SK-N-SH treated with all-trans-retinoic acid at 6 μM for 48 hours (cell line): ENCODE measurements around the gene SOAT2.

Experiments
- ATAC-seq: fragments of 200-7000 bp; cut with Tn5 transposase; 3 replicates; pipeline ENCODE4 v1.9.1; 2020; ENCODE audit warnings: mild to moderate bottlenecking, moderate library complexity
- ARNTL ChIP-seq: fragments of 450-650 bp; formaldehyde crosslinking; IDR thresholded peaks from 2 replicates; pipeline ENCODE4 v1.5.0; 2020; ENCODE audit warnings: low read depth, mild to moderate bottlenecking, moderate library complexity, borderline replicate concordance
- CREB5 ChIP-seq: fragments of 250-450 bp; sonication (Bioruptor Pico); IDR thresholded peaks from 2 replicates; pipeline ENCODE4 v1.5.1; 2020; ENCODE audit warnings: low read depth, mild to moderate bottlenecking, moderate library complexity
- CSDC2 ChIP-seq: fragments of 250-450 bp; sonication (Bioruptor Pico); IDR thresholded peaks from 2 replicates; pipeline ENCODE4 v1.5.0; 2020; ENCODE audit warnings: mild to moderate bottlenecking, moderate library complexity
- CSRNP3 ChIP-seq: fragments of 250-450 bp; sonication (Bioruptor Pico); IDR thresholded peaks from 2 replicates; pipeline ENCODE4 v1.5.1; 2021; ENCODE audit warnings: mild to moderate bottlenecking, moderate library complexity
- ESRRG ChIP-seq: fragments of 250-450 bp; sonication (Bioruptor Pico); IDR thresholded peaks from 2 replicates; pipeline ENCODE4 v1.6.1; 2021; ENCODE audit warnings: mild to moderate bottlenecking
- GLIS3 ChIP-seq: fragments of 250-450 bp; sonication (Bioruptor Pico); IDR thresholded peaks from 2 replicates; pipeline ENCODE4 v1.5.0; 2020; ENCODE audit warnings: mild to moderate bottlenecking, moderate library complexity
- ISL1 ChIP-seq: fragments of 250-450 bp; sonication (Bioruptor Pico); IDR thresholded peaks from 2 replicates; pipeline ENCODE4 v2.1.2; 2022; ENCODE audit warnings: mild to moderate bottlenecking, moderate library complexity
- OSR1 ChIP-seq: fragments of 250-450 bp; sonication (Bioruptor Pico); IDR thresholded peaks from 2 replicates; pipeline ENCODE4 v1.8.0; 2022; ENCODE audit warnings: moderate library complexity, mild to moderate bottlenecking, inconsistent platforms
- PATZ1 ChIP-seq: fragments of 250-450 bp; sonication (Bioruptor Pico); IDR thresholded peaks from 2 replicates; pipeline ENCODE4 v1.8.0; 2020; ENCODE audit warnings: mild to moderate bottlenecking, moderate library complexity, borderline replicate concordance
- POU6F1 ChIP-seq: fragments of 250-450 bp; sonication (Bioruptor Pico); IDR thresholded peaks from 2 replicates; pipeline ENCODE4 v1.8.0; 2021; ENCODE audit warnings: low read depth, mild to moderate bottlenecking, moderate library complexity, borderline replicate concordance
- PPARA ChIP-seq: fragments of 250-450 bp; sonication (Bioruptor Pico); IDR thresholded peaks from 2 replicates; pipeline ENCODE4 v1.5.0; 2020; ENCODE audit warnings: mild to moderate bottlenecking, borderline replicate concordance
- SNAI2 ChIP-seq: fragments of 250-450 bp; sonication (Bioruptor Pico); IDR thresholded peaks from 2 replicates; pipeline ENCODE4 v1.5.0; 2020; ENCODE audit warnings: mild to moderate bottlenecking, moderate library complexity
- TCF4 ChIP-seq: fragments of 250-450 bp; sonication (Bioruptor Pico); IDR thresholded peaks from 2 replicates; pipeline ENCODE4 v1.8.0; 2021; ENCODE audit warnings: mild to moderate bottlenecking, moderate library complexity, borderline replicate concordance
- TOX ChIP-seq: fragments of 250-450 bp; sonication (Bioruptor Pico); IDR thresholded peaks from 2 replicates; pipeline ENCODE4 v1.8.0; 2021; ENCODE audit warnings: mild to moderate bottlenecking, moderate library complexity, borderline replicate concordance
- TSHZ2 ChIP-seq: fragments of 250-450 bp; sonication (Bioruptor Pico); IDR thresholded peaks from 2 replicates; pipeline ENCODE4 v1.5.0; 2020; ENCODE audit warnings: mild to moderate bottlenecking, moderate library complexity
- ZC3H10 ChIP-seq: fragments of 250-450 bp; sonication (Bioruptor Pico); IDR thresholded peaks from 2 replicates; pipeline ENCODE4 v1.5.1; 2021; ENCODE audit warnings: mild to moderate bottlenecking, moderate library complexity
- ZFP3 ChIP-seq: fragments of 250-450 bp; sonication (Bioruptor Pico); IDR thresholded peaks from 2 replicates; pipeline ENCODE4 v1.5.0; 2020; ENCODE audit warnings: mild to moderate bottlenecking, moderate library complexity
- ZFP30 ChIP-seq: fragments of 450-650 bp; formaldehyde crosslinking; IDR thresholded peaks from 2 replicates; pipeline ENCODE4 v1.5.0; 2022; ENCODE audit warnings: mild to moderate bottlenecking, moderate library complexity
- ZNF565 ChIP-seq: fragments of 450-650 bp; formaldehyde crosslinking; conservative IDR thresholded peaks from 2 replicates; pipeline ENCODE4 v1.5.0; 2020; ENCODE audit warnings: low read depth, mild to moderate bottlenecking, moderate library complexity
- ZNF70 ChIP-seq: fragments of 450-650 bp; formaldehyde crosslinking; IDR thresholded peaks from 2 replicates; pipeline ENCODE4 v1.5.0; 2020; ENCODE audit warnings: mild to moderate bottlenecking, moderate library complexity
- ZNF8 ChIP-seq: fragments of 450-650 bp; formaldehyde crosslinking; IDR thresholded peaks from 2 replicates; pipeline ENCODE4 v1.5.0; 2020; ENCODE audit warnings: mild to moderate bottlenecking, moderate library complexity

SOAT2 gene

GRCh38 chr12:53103860-53104305 is 597 bp downstream of the SOAT2 start:
- TF ChIP-seq ESRRG (no peak), ZNF565 (CRISPR knock-in tag) (no peak), CREB5 (CRISPR knock-in tag) (no peak), TCF4 (CRISPR knock-in tag) (no peak), CSRNP3 (CRISPR knock-in tag) (no peak), ZFP3 (CRISPR knock-in tag) (no peak), OSR1 (CRISPR knock-in tag) (no peak), ZNF70 (no peak), TSHZ2 (CRISPR knock-in tag) (no peak), POU6F1 (CRISPR knock-in tag) (no peak), ISL1 (CRISPR knock-in tag) (no peak), CSDC2 (CRISPR knock-in tag) (no peak)
- TF ChIP-seq, all 23 proteins: peak for 0

GRCh38 chr12:53105256-53105655 is 2.0 kb downstream of the SOAT2 start:
- TF ChIP-seq CSRNP3 (CRISPR knock-in tag) (no peak), ZC3H10 (CRISPR knock-in tag) (no peak), ZFP30 (CRISPR knock-in tag) (no peak), OSR1 (CRISPR knock-in tag) (no peak), GLIS3 (no peak), TOX (CRISPR knock-in tag) (no peak), ARNTL (no peak), PATZ1 (CRISPR knock-in tag) (no peak), ESRRG (no peak), ZFP3 (CRISPR knock-in tag) (no peak), ZNF70 (no peak), SNAI2 (CRISPR knock-in tag) (no peak), CSDC2 (CRISPR knock-in tag) (no peak), ZNF8 (CRISPR knock-in tag) (no peak), PPARA (CRISPR knock-in tag) (no peak)
- no peak for ATAC-seq

More at GRCh38 chr12:53103860-53104305, 597 bp downstream of the SOAT2 start:
- no peak for ATAC-seq
